ENCODE data around the gene HOXB7.

Gene HOXB7

GRCh38 chr17:48609033-48609432, 1.8 kb downstream of the HOXB7 start:
- no peak for DNase-seq (ENCODE audit: low spot score)

DNA sequence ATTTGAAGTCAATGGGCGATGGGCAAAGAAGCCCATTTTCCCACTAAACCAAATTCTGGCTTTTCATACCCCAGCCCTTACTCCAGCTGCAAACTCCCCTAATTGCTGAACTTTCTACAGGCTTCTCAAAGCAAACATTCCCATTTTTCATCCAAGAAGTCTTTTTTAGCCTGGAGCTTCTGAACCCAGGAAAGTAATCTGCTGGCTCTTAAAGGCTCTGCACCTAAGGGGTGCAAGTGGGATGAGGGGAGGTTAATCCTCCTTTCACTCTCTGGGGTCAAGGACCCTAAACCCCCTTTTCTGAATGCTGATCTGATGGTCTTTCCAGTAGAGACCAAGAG, 2.4 kb downstream of the HOXB7 start:
- no peak for DNase-seq (ENCODE audit: low spot score)

DNA sequence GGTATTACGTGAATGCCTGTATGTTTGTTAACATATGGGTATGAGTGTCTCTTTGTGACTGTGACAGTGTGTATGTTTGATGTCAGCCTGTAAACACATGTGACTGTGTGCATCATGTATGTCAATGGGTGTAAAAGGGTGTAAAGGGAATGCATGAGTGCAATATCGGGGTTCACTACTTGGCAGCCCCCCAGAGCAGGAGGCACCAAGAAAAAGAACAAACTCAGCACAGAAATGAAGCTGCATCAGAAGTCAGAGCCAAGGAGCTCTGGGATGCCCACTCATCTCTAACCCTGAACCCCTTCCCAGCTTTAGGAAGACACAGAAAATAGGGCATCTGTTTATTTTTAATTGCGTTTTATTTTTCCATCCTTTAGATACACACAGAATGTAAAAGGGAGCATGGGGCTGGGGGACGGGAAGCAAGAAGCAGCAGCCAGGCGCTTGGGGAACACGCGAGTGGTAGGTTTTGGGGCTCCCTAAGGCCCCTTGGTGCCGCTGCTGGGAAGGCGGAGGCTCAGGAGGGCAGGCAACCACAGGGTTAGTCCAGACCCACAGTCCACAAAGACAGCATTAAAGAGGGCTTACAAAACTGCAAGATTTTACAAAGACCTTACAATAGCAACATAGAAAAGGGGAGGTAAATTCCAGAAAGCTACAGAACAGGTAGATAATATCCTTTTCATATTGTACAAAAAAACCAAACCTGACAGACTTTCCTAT, 3.8 kb downstream of the HOXB7 start:
- no peak for DNase-seq (ENCODE audit: low spot score)

- DNase-seq (ENCODE audit: low spot score), result no peak
Measured at GRCh38 chr17:48605991-48606891, 4.6 kb downstream of the HOXB7 start.

- no peak for DNase-seq (ENCODE audit: low spot score)
Measured at GRCh38 chr17:48605409-48605919, 5.4 kb downstream of the HOXB7 start.

DNA sequence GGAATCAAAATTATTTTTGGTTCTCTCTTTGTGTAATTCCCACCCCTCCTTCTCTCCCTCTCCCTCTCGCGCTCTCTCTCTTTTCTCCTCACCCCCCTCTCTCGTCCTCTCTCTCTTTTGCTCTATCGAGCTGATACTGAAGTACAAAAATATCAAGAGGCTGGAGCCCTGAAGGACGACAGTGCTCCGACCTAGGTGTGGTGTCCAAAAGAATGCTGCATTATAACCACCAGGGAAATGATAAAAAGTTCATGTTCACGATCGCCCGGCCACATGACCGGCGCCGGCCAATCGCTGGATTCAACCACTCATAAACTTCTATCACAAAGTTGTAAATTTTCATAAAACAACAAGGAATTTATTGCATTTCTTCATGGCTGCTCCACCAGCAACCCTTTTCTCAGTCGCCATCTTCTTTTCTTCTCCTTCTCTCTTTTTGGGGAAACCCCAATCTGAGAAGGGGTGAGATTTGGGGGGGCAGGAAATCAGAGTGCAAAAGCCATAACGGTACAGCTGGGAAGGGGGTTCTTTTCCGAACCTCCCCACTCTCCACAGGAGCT, 6.0 kb downstream of the HOXB7 start, which contains the start of gene HOXB6:
TSS of gene HOXB6 (minus strand) at position 217 of the 560 bp plus-strand sequence. CDS start 6,836 bp downstream, outside the sequence.
- no peak for DNase-seq (ENCODE audit: low spot score)

- DNase-seq (ENCODE audit: low spot score), result no peak
Measured at GRCh38 chr17:48603959-48604769, 6.7 kb downstream of the HOXB7 start.

GRCh38 chr17:48601539-48602425, 9.0 kb downstream of the HOXB7 start:
- no peak for DNase-seq (ENCODE audit: low spot score)

- no peak for DNase-seq (ENCODE audit: low spot score)
Measured at GRCh38 chr17:48601207-48601538, 9.6 kb downstream of the HOXB7 start.

DNA sequence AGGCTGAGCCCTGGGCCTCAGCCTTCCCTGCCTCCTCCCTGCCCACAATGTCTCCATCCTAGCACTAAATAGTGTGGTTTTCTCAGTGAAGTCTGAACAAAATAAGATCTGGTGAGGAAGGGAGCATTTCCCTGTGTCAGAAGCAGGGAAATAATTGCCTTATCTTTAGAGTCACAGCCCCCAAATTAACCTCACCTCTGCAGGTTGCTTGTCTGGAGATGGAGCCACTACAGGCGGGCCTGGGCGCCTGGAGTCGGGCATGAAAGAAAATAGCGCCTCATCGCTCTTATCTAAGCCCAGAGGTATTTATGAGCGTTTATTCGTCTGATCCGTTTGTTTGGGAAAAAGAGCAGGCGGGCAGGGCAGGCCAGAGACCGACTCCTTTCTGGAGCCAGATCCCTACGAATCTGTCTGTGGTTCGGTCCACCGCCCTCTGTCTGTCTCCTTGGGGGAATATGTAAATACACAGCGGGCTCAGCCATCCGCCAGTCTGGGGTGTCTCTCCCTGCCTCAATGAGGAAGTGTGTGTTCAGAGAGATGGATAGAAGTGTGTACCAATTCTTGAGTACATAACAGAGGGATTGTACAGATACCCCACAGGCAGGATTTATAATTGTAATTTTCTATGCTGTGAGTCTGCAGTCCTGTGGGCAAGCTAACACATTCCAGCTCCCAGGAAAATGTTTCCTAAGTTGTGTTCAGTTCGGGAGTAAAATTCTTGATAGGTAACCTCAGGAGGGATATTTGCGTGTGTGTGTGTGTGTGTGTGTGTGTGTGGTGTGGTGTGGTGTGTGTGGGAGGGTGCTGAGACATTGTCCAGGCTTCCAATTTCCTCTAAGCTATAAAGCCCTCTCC, 10.3 kb downstream of the HOXB7 start:
- no peak for DNase-seq (ENCODE audit: low spot score)

- DNase-seq (ENCODE audit: low spot score), result no peak
Measured at GRCh38 chr17:48599354-48599753, 11.5 kb downstream of the HOXB7 start.

- no peak for DNase-seq (ENCODE audit: low spot score)
Measured at GRCh38 chr17:48598736-48599135, 12.1 kb downstream of the HOXB7 start.

GRCh38 chr17:48597778-48598631, 12.8 kb downstream of the HOXB7 start:
- DNase-seq (ENCODE audit: low spot score), result peak; percentile 86

GRCh38 chr17:48597528-48597777, 13.4 kb downstream of the HOXB7 start:
- DNase-seq (ENCODE audit: low spot score), result no peak

DNA sequence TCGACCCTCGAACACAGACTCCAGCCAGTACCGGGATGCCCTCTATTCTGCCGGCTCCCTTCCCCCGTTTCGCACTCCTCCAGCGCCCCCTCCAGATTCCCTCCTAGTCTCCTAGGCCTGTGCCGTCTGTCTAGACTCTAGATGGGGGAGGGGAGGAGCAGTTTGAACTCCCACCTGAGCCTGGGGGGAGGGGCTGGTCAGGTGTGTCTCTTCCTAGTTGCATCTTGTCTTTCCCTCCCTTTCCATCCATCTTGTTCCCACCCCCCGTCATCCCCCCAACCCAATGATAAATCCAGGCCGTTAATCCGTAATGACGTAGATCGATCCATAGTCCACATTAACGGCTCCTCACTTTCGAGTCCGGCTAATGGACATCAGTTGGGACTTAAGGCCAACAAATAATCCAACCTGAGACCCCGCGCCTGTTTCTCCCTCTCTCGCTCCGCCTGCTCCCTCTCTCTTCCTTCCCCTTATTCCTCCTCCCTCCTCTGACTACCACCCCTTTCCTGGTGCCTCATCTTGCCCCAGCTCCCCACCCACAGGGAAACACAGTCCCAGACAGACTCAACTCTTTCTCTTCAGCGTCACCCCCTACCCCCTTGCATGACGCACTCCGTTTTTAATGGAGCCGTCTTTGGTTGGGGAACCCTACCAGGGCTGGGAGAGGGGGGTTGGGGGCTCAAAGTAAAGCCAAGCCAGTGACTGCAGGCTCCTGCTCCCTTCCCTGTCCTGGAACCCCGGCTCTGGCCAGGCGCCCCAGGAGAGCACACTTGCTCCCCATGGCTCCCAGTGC, 13.9 kb downstream of the HOXB7 start:
- DNase-seq (ENCODE audit: low spot score), result peak; percentile 81

GRCh38 chr17:48596000-48596734, 14.7 kb downstream of the HOXB7 start:
- no peak for DNase-seq (ENCODE audit: low spot score)

DNA sequence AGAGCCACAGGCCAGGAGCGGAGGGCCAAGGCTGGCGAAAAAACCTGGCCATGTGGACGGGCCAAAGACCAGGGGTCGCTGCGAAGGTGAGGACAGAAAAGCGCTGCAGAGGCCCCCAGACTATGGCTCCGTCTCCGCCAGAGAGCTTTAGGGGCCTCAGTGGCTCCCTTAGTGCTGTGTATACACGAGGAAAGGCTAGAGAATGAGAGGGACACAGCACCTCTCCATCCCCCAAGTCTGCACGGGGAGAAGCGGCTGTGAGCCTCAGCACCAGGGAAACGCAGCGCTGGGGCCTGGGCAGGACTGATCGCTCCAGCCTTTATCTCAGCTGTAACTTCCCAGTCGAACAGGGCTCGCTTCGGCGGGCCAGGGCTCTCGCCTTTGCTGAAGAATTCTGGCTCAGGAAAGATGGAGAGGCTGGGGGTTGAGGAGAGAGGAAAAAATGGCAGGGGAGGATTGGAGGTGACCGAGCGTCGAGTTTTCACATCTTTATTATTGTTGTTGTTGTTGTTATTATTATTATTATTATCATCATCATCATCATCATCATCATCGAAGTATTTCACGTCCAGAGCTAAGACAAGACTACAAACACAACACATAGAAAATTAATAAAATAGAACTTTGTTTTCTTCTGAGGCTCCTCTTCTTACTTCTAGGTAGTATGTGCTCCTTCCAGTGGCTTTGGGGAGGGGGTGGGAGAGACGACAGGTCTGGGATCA, 15.4 kb downstream of the HOXB7 start:
- DNase-seq (ENCODE audit: low spot score), result no peak
